ENCODE data around the gene H2BK1.

Gene H2BK1

GRCh38 chr7:151244196-151244840 is 34.0 kb upstream of the H2BK1 start:
- TF ChIP-seq FOXA1 (IDR thresholded peaks at IDR 0.05): no peak
- TF ChIP-seq FOXK2 (IDR thresholded peaks at IDR 0.05): no peak
- TF ChIP-seq FOXM1 (IDR thresholded peaks at IDR 0.05; ENCODE audit: borderline replicate concordance): no peak
- TF ChIP-seq SP1 (IDR thresholded peaks at IDR 0.05): no peak
- TF ChIP-seq CTBP1 (IDR thresholded peaks at IDR 0.05; ENCODE audit: borderline replicate concordance): no peak
- no peak for TF ChIP-seq TARDBP (IDR thresholded peaks at IDR 0.05)
- TF ChIP-seq PKNOX1 (IDR thresholded peaks at IDR 0.05): no peak
- TF ChIP-seq L3MBTL2 (conservative IDR thresholded peaks at IDR 0.05): no peak
- no peak for TF ChIP-seq LEF1 (IDR thresholded peaks at IDR 0.05; ENCODE audit: borderline replicate concordance)
- no peak for TF ChIP-seq BHLHE40 (IDR thresholded peaks at IDR 0.05; ENCODE audit: borderline replicate concordance)
- no peak for TF ChIP-seq HDGF (IDR thresholded peaks at IDR 0.05; ENCODE audit: borderline replicate concordance)
- TF ChIP-seq ZNF384 (IDR thresholded peaks at IDR 0.05): no peak
- ChIA-PET POLR2A (interaction anchor here (1.4 to 3.5 kb wide), 5 partner anchors 8 to 33 kb away, joined by 5 to 29 read pairs (median 5); partner anchors contain the start of genes ABCF2 and CHPF2), CTCF (interaction anchor here (0.5 to 2.3 kb wide), 22 partner anchors 8 to 236 kb away, joined by 3 to 31 read pairs (median 4); partner anchors contain the start of genes ABCF2, CHPF2 and GBX1)
- DNase-seq (ENCODE audit: extremely low spot score): peak; percentile 80

- ChIA-PET CTCF (interaction anchor here (0.5 to 2.3 kb wide), 22 partner anchors 9 to 237 kb away, joined by 3 to 31 read pairs (median 4); partner anchors contain the start of genes ABCF2, CHPF2 and GBX1), POLR2A (interaction anchor here (1.4 to 3.5 kb wide), 5 partner anchors 8 to 33 kb away, joined by 5 to 29 read pairs (median 5); partner anchors contain the start of genes ABCF2 and CHPF2)
- no peak for DNase-seq (ENCODE audit: extremely low spot score)
- TF ChIP-seq ELF4 (IDR thresholded peaks at IDR 0.05) (no peak), ZNF384 (IDR thresholded peaks at IDR 0.05) (no peak), ARNT (IDR thresholded peaks at IDR 0.05) (no peak), SP1 (IDR thresholded peaks at IDR 0.05) (no peak), FOXM1 (IDR thresholded peaks at IDR 0.05; ENCODE audit: borderline replicate concordance) (no peak), TARDBP (IDR thresholded peaks at IDR 0.05) (no peak), FOXA1 (IDR thresholded peaks at IDR 0.05) (no peak), L3MBTL2 (conservative IDR thresholded peaks at IDR 0.05) (no peak), HDGF (IDR thresholded peaks at IDR 0.05; ENCODE audit: borderline replicate concordance) (no peak), PKNOX1 (IDR thresholded peaks at IDR 0.05) (no peak), BHLHE40 (IDR thresholded peaks at IDR 0.05; ENCODE audit: borderline replicate concordance) (no peak), LEF1 (IDR thresholded peaks at IDR 0.05; ENCODE audit: borderline replicate concordance) (no peak), SUZ12 (IDR thresholded peaks at IDR 0.05) (no peak), FOXK2 (IDR thresholded peaks at IDR 0.05) (no peak), NFRKB (IDR thresholded peaks at IDR 0.05) (no peak), CTBP1 (IDR thresholded peaks at IDR 0.05; ENCODE audit: borderline replicate concordance) (no peak)
These were observed 33.3 kb upstream of the H2BK1 start for GRCh38 chr7:151243408-151244195.

- no peak for DNase-seq (ENCODE audit: extremely low spot score)
- POLR2A ChIA-PET: interaction anchor here (1.2 to 3.5 kb wide), 4 partner anchors 9 to 16 kb away, joined by 3 to 29 read pairs (median 11); partner anchors contain the start of genes ABCF2 and CHPF2
- TF ChIP-seq TARDBP (IDR thresholded peaks at IDR 0.05): no peak
- CTCF ChIA-PET: interaction anchor here (0.9 to 2.3 kb wide), 2 partner anchors 9 to 16 kb away, joined by 4 to 26 read pairs; partner anchors contain the start of gene ABCF2
These were observed 32.7 kb upstream of the H2BK1 start for GRCh38 chr7:151243045-151243349.

- ChIA-PET POLR2A (interaction anchor here (1.2 to 3.5 kb wide), 3 partner anchors 9 to 15 kb away, joined by 3 to 29 read pairs (median 17); partner anchors contain the start of genes ABCF2 and CHPF2), CTCF (interaction anchor here (0.9 to 2.3 kb wide), 2 partner anchors 8 to 16 kb away, joined by 4 to 26 read pairs; partner anchors contain the start of gene ABCF2)
- TF ChIP-seq FOXA1 (IDR thresholded peaks at IDR 0.05) (no peak), ELF4 (IDR thresholded peaks at IDR 0.05) (no peak), SP1 (IDR thresholded peaks at IDR 0.05) (no peak), FOXM1 (IDR thresholded peaks at IDR 0.05; ENCODE audit: borderline replicate concordance) (no peak), FOXK2 (IDR thresholded peaks at IDR 0.05) (no peak), NFRKB (IDR thresholded peaks at IDR 0.05) (no peak), L3MBTL2 (conservative IDR thresholded peaks at IDR 0.05) (no peak), TARDBP (IDR thresholded peaks at IDR 0.05) (no peak), SUZ12 (IDR thresholded peaks at IDR 0.05) (no peak), ZNF384 (IDR thresholded peaks at IDR 0.05) (no peak), ARNT (IDR thresholded peaks at IDR 0.05) (no peak), LEF1 (IDR thresholded peaks at IDR 0.05; ENCODE audit: borderline replicate concordance) (no peak), BHLHE40 (IDR thresholded peaks at IDR 0.05; ENCODE audit: borderline replicate concordance) (no peak), HDGF (IDR thresholded peaks at IDR 0.05; ENCODE audit: borderline replicate concordance) (no peak), CTBP1 (IDR thresholded peaks at IDR 0.05; ENCODE audit: borderline replicate concordance) (no peak)
- DNase-seq (ENCODE audit: extremely low spot score): no peak
These were observed 32.1 kb upstream of the H2BK1 start for GRCh38 chr7:151242159-151243044.

GRCh38 chr7:151241755-151242096 is 31.4 kb upstream of the H2BK1 start:
- no peak for TF ChIP-seq ARNT (IDR thresholded peaks at IDR 0.05)
- no peak for TF ChIP-seq TARDBP (IDR thresholded peaks at IDR 0.05)
- TF ChIP-seq NFRKB (IDR thresholded peaks at IDR 0.05): no peak
- TF ChIP-seq CTBP1 (IDR thresholded peaks at IDR 0.05; ENCODE audit: borderline replicate concordance): no peak
- no peak for TF ChIP-seq SP1 (IDR thresholded peaks at IDR 0.05)
- TF ChIP-seq FOXK2 (IDR thresholded peaks at IDR 0.05): no peak
- no peak for TF ChIP-seq FOXM1 (IDR thresholded peaks at IDR 0.05; ENCODE audit: borderline replicate concordance)
- ChIA-PET POLR2A (interaction anchor here (1.2 to 3.5 kb wide), 3 partner anchors 9 to 15 kb away, joined by 3 to 29 read pairs (median 5); partner anchors contain the start of genes ABCF2 and CHPF2), CTCF (no interaction called here)
- DNase-seq (ENCODE audit: extremely low spot score): no peak

Data from HEK293T (cell line).